Measurements from ENCODE around the gene SPTBN5.

DNA sequence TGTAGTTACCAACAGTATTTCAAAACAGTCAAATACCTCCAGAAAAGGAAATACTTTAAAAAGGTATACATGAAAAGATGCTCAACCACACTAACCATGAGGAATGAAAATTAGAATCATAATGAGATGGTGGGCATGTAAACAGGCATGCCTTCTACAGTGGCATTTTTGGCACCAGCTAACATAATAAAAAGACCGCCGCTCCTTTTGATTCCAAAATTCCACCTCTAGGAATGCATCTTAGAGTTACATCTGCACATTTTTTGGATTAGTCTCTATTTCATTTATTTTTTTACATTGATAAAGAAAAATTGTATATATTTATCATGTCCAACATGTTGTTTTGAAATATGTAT, 37.0 kb upstream of the SPTBN5 start:
- TF ChIP-seq CTCF (IDR thresholded peaks at IDR 0.05; ENCODE audit: low read depth, low read length) (no peak), EZH2phosphoT487 (IDR thresholded peaks at IDR 0.05; ENCODE audit: low read depth) (no peak)
